Umbilical cord (tissue), 2 donors: ENCODE results near the gene UBALD1. TPM values are rescaled to one million over a fixed set of nuclear protein-coding genes. Genes with fewer than 3 reads are reported as not detected.

Experiments
- DNase-seq: peaks from one replicate; pipeline ENCODE4 v3.0.0-alpha.2; 2015; ENCODE audit warnings: low spot score
- total RNA-seq: library from RNA; depleted of rRNA; stranded (reverse); fragments of >200 nt; gene quantifications from one replicate; pipeline ENCODE4 v1.2.3, GENCODE V29; 2014; ENCODE audit warnings: low replicate concordance; ENCODE audit not compliant: insufficient read depth

The UBALD1 gene
- total RNA-seq, 1 donor from 2014 or later, result 1.4 TPM

- peak; percentile 100 for DNase-seq
These were observed 1.5 kb upstream of the UBALD1 start for GRCh38 chr16:4616047-4616811.

GRCh38 chr16:4615384-4616046 is 827 bp upstream of the UBALD1 start:
- no peak for DNase-seq

GRCh38 chr16:4613636-4614570 is 785 bp downstream of the UBALD1 start:
- no peak for DNase-seq

GRCh38 chr16:4612977-4613635 is 1.6 kb downstream of the UBALD1 start:
- peak; percentile 61 for DNase-seq

- DNase-seq, result no peak
These were observed 2.2 kb downstream of the UBALD1 start for GRCh38 chr16:4612474-4612931.

- peak; percentile 44 for DNase-seq
These were observed 3.2 kb downstream of the UBALD1 start for GRCh38 chr16:4611337-4612021.

- no peak for DNase-seq
These were observed 4.4 kb downstream of the UBALD1 start for GRCh38 chr16:4610011-4611005.

- DNase-seq, result no peak
These were observed 5.3 kb downstream of the UBALD1 start for GRCh38 chr16:4609200-4610010.

GRCh38 chr16:4608704-4608980 is 6.0 kb downstream of the UBALD1 start:
- no peak for DNase-seq

- no peak for DNase-seq
These were observed 6.6 kb downstream of the UBALD1 start for GRCh38 chr16:4607841-4608703.

GRCh38 chr16:4606354-4606753 is 8.3 kb downstream of the UBALD1 start:
- no peak for DNase-seq

GRCh38 chr16:4604401-4604800 is 10.3 kb downstream of the UBALD1 start:
- no peak for DNase-seq

GRCh38 chr16:4603624-4604170 is 11.0 kb downstream of the UBALD1 start:
- no peak for DNase-seq

- DNase-seq, result no peak
These were observed 12.4 kb downstream of the UBALD1 start for GRCh38 chr16:4602331-4602730.

- DNase-seq, result no peak
These were observed 12.9 kb downstream of the UBALD1 start for GRCh38 chr16:4601864-4602186.

- DNase-seq, result no peak
These were observed 13.4 kb downstream of the UBALD1 start for GRCh38 chr16:4601036-4601863.

- DNase-seq, result no peak
These were observed 15.1 kb downstream of the UBALD1 start for GRCh38 chr16:4599545-4599944.
